Lower leg skin (tissue), 3 donors: ENCODE results near the gene C9orf43.

ENCODE experiments used
- CTCF ChIP-seq, 3 donors: fragments of 450-650 bp; IDR thresholded peaks; one replicate each; pipeline ENCODE4 v1.5.1; 2016; ENCODE audit warnings: antibody characterized with exemption in 3 of 3, mild to moderate bottlenecking in 3 of 3, moderate library complexity in 2 of 3
- POLR2A ChIP-seq, 2 donors: fragments of 450-650 bp; IDR thresholded peaks; one replicate each; pipeline ENCODE4 v1.6.1; 2016 to 2017; ENCODE audit warnings: antibody characterized with exemption in 2 of 2, mild to moderate bottlenecking in 1 of 2, moderate library complexity in 1 of 2

GRCh38 chr9:113361304-113362018 is 49.1 kb upstream of the C9orf43 start:
- TF ChIP-seq CTCF (IDR thresholded peaks at IDR 0.05), result no peak
- no peak for TF ChIP-seq POLR2A (IDR thresholded peaks at IDR 0.05)
